ENCODE results near the gene EVI5. TPM values are rescaled to one million over a fixed set of nuclear protein-coding genes. Genes with fewer than 3 reads are reported as not detected.

EVI5 gene
- polyA plus RNA-seq, 1 donor from 2014 or later, result 8.5 TPM

DNA sequence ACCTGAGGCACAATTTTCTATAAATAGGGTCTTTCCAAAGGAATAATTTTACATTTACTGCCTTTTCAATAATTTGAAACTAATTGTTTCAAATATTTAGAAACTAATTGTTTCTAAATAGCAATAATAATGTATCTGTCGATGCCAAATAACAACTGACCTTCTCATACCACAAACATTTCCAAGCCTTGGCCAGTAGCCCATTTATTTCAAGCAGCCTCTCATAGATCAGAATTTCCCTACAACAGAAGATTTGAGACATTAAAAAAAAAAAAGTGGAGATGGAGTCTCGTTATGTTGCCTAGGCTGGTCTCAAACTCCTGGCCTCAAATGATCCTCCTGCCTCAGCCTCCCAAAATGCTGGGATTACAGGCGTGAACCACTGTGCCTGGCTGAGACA, 296.1 kb downstream of the EVI5 start (continued):
- TF ChIP-seq, protein P1, sequence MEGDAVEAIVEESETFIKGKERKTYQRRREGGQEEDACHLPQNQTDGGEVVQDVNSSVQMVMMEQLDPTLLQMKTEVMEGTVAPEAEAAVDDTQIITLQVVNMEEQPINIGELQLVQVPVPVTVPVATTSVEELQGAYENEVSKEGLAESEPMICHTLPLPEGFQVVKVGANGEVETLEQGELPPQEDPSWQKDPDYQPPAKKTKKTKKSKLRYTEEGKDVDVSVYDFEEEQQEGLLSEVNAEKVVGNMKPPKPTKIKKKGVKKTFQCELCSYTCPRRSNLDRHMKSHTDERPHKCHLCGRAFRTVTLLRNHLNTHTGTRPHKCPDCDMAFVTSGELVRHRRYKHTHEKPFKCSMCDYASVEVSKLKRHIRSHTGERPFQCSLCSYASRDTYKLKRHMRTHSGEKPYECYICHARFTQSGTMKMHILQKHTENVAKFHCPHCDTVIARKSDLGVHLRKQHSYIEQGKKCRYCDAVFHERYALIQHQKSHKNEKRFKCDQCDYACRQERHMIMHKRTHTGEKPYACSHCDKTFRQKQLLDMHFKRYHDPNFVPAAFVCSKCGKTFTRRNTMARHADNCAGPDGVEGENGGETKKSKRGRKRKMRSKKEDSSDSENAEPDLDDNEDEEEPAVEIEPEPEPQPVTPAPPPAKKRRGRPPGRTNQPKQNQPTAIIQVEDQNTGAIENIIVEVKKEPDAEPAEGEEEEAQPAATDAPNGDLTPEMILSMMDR (IDR thresholded peaks at IDR 0.05; ENCODE audit: poor library complexity, severe bottlenecking), result no peak
- no peak for TF ChIP-seq RAD21 (conservative IDR thresholded peaks at IDR 0.05)

DNA sequence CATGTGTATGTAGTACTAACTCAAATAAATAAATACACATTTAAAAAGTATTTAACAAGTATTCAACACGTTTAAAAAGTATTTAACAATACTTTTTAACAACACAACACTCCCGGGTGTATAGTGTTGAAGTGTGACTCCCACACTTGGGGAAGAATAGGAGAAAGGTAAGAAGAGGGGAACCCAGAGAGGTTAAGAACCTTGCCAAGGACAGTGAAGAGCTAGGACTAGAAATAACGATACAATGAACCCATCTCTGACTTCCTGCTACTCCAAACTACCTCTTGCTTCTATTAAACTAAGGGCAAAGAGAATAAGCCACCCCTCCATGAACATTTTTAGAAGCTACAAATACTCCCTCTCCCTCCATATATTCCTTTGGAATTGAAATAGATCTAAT, 296.5 kb downstream of the EVI5 start:
- Histone ChIP-seq H3K9me2 (ENCODE audit: insufficient read depth, low read length) (no peaks in the 10 kb centered on the region), H3K36me3 (ENCODE audit: insufficient read depth, low read length) (no peaks in the 10 kb centered on the region), H3K27me3 (ENCODE audit: insufficient read depth, low read depth, low read length) (peaks cover 70% of the 10 kb centered on the region), H3K27ac (ENCODE audit: low read length) (no peak overlapping the region), H3K4me3 (ENCODE audit: low read length) (no peak overlapping the region), H3K9me3 (ENCODE audit: low read length) (no peaks in the 10 kb centered on the region), H3K4me2 (ENCODE audit: low read length) (no peak overlapping the region), H3K79me2 (replicated peaks; ENCODE audit: insufficient read depth, low read length) (no peaks in the 10 kb centered on the region), H2AFZ (ENCODE audit: low read depth, low read length) (no peak overlapping the region), H3F3A (ENCODE audit: insufficient read depth, low read length, poor library complexity, severe bottlenecking) (no peaks in the 10 kb centered on the region), H4K20me1 (ENCODE audit: insufficient read depth) (no peaks in the 10 kb centered on the region), H3K9ac (ENCODE audit: low read length) (no peak overlapping the region)
- no peak for TF ChIP-seq EP300 (conservative IDR thresholded peaks at IDR 0.05; ENCODE audit: poor library complexity, severe bottlenecking)
- TF ChIP-seq SMC3 (conservative IDR thresholded peaks at IDR 0.05; ENCODE audit: poor library complexity), result no peak
- TF ChIP-seq, protein P2, sequence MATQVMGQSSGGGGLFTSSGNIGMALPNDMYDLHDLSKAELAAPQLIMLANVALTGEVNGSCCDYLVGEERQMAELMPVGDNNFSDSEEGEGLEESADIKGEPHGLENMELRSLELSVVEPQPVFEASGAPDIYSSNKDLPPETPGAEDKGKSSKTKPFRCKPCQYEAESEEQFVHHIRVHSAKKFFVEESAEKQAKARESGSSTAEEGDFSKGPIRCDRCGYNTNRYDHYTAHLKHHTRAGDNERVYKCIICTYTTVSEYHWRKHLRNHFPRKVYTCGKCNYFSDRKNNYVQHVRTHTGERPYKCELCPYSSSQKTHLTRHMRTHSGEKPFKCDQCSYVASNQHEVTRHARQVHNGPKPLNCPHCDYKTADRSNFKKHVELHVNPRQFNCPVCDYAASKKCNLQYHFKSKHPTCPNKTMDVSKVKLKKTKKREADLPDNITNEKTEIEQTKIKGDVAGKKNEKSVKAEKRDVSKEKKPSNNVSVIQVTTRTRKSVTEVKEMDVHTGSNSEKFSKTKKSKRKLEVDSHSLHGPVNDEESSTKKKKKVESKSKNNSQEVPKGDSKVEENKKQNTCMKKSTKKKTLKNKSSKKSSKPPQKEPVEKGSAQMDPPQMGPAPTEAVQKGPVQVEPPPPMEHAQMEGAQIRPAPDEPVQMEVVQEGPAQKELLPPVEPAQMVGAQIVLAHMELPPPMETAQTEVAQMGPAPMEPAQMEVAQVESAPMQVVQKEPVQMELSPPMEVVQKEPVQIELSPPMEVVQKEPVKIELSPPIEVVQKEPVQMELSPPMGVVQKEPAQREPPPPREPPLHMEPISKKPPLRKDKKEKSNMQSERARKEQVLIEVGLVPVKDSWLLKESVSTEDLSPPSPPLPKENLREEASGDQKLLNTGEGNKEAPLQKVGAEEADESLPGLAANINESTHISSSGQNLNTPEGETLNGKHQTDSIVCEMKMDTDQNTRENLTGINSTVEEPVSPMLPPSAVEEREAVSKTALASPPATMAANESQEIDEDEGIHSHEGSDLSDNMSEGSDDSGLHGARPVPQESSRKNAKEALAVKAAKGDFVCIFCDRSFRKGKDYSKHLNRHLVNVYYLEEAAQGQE (IDR thresholded peaks at IDR 0.05; ENCODE audit: borderline replicate concordance), result no peak
- no peak for TF ChIP-seq POLR2AphosphoS5 (IDR thresholded peaks at IDR 0.05)
- TF ChIP-seq RAD21 (conservative IDR thresholded peaks at IDR 0.05), result no peak
- TF ChIP-seq EZH2 (IDR thresholded peaks at IDR 0.05; ENCODE audit: borderline replicate concordance, insufficient read depth, low read length, poor library complexity, severe bottlenecking), result no peak
- no peak for TF ChIP-seq MXI1 (conservative IDR thresholded peaks at IDR 0.05; ENCODE audit: poor library complexity, severe bottlenecking)
- no peak for TF ChIP-seq TAF1 (IDR thresholded peaks at IDR 0.05; ENCODE audit: low read depth)
- TF ChIP-seq, protein P1 (IDR thresholded peaks at IDR 0.05; ENCODE audit: poor library complexity, severe bottlenecking), result no peak
